IMR-90 (cell line): ENCODE data around the gene ETS1.

Experiments used
- BHLHE40 ChIP-seq: fragments of 150-350 bp; IDR thresholded peaks from 2 replicates; pipeline ENCODE4 v1.6.1; 2016; ENCODE audit warnings: mild to moderate bottlenecking, low read depth, low read length
- CEBPB ChIP-seq: IDR thresholded peaks from 2 replicates; pipeline ENCODE4 v1.6.1; 2012; ENCODE audit warnings: low read depth, low read length, improper control_type of control experiment
- MXI1 ChIP-seq: IDR thresholded peaks from 2 replicates; pipeline ENCODE4 v1.6.1; 2012; ENCODE audit warnings: low read depth, mild to moderate bottlenecking, low read length, moderate library complexity, borderline replicate concordance
- NFE2L2 ChIP-seq: fragments of 150-350 bp; IDR thresholded peaks from 2 replicates; pipeline ENCODE4 v1.6.1; 2016; ENCODE audit warnings: low read depth, mild to moderate bottlenecking, low read length
- POLR2A ChIP-seq: IDR thresholded peaks from 2 replicates; pipeline ENCODE4 v1.6.1; 2012; ENCODE audit warnings: mild to moderate bottlenecking, low read depth, low read length
- RAD21 ChIP-seq: IDR thresholded peaks from 2 replicates; pipeline ENCODE4 v1.6.1; 2012; ENCODE audit warnings: low read length, improper control_type of control experiment
- RCOR1 ChIP-seq: IDR thresholded peaks from 2 replicates; pipeline ENCODE4 v1.6.1; 2012; ENCODE audit warnings: mild to moderate bottlenecking, low read length, improper control_type of control experiment; ENCODE audit not compliant: insufficient replicate concordance
- RFX5 ChIP-seq: IDR thresholded peaks from 2 replicates; pipeline ENCODE4 v1.8.0; 2012; ENCODE audit warnings: low read depth, mild to moderate bottlenecking, low read length, moderate library complexity
- TF ChIP-seq, protein P1 (sequence below): conservative IDR thresholded peaks from 2 replicates; pipeline ENCODE4 v1.5.1; 2012; ENCODE audit warnings: mild to moderate bottlenecking, low read depth, low read length, improper control_type of control experiment
- TF ChIP-seq, protein P2 (sequence below): fragments of 150-350 bp; IDR thresholded peaks from 2 replicates; pipeline ENCODE4 v1.6.1; 2016; ENCODE audit warnings: low read depth, mild to moderate bottlenecking, low read length, moderate library complexity, borderline replicate concordance

DNA sequence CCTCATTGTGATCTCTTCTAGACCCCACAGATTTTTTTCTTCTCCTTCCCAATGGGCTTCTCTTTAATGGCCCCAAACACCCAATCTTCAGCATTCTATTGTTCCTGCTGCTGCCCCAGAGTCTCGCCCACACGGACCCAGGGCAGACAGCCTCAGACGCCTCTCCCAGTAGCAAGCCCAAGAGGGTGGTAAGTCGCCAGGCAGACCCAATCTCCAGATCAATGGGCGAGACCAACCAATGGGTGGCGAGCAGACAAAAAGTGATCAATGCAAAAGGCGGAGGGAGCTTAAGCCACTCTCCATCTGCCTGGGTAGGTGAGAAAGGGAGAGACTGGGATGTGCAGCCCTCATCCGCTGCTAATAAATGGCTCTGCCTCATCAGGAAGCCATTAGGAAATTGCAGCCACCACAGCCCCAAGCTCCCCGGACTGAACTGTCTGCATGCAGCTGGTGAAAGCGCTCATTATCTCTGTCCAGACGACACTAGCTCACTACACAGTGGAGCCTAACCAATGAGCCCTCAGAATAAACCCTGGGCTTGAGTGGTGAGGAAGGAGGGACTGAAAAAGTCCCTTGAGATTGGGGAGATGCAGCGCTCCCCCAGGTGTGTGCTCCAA is 81.8 kb downstream of the ETS1 start:
- TF ChIP-seq, protein P1, sequence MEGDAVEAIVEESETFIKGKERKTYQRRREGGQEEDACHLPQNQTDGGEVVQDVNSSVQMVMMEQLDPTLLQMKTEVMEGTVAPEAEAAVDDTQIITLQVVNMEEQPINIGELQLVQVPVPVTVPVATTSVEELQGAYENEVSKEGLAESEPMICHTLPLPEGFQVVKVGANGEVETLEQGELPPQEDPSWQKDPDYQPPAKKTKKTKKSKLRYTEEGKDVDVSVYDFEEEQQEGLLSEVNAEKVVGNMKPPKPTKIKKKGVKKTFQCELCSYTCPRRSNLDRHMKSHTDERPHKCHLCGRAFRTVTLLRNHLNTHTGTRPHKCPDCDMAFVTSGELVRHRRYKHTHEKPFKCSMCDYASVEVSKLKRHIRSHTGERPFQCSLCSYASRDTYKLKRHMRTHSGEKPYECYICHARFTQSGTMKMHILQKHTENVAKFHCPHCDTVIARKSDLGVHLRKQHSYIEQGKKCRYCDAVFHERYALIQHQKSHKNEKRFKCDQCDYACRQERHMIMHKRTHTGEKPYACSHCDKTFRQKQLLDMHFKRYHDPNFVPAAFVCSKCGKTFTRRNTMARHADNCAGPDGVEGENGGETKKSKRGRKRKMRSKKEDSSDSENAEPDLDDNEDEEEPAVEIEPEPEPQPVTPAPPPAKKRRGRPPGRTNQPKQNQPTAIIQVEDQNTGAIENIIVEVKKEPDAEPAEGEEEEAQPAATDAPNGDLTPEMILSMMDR, result no peak
- no peak for TF ChIP-seq RAD21
- TF ChIP-seq POLR2A, result no peak
- TF ChIP-seq RCOR1, result no peak
- no peak for TF ChIP-seq BHLHE40
- no peak for TF ChIP-seq RFX5
- no peak for TF ChIP-seq NFE2L2
- no peak for TF ChIP-seq MXI1
- TF ChIP-seq, protein P2, sequence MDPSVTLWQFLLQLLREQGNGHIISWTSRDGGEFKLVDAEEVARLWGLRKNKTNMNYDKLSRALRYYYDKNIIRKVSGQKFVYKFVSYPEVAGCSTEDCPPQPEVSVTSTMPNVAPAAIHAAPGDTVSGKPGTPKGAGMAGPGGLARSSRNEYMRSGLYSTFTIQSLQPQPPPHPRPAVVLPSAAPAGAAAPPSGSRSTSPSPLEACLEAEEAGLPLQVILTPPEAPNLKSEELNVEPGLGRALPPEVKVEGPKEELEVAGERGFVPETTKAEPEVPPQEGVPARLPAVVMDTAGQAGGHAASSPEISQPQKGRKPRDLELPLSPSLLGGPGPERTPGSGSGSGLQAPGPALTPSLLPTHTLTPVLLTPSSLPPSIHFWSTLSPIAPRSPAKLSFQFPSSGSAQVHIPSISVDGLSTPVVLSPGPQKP, result no peak
- no peak for TF ChIP-seq CEBPB
